SK-N-SH treated with all-trans-retinoic acid at 6 μM for 48 hours (cell line): ENCODE results near the gene VIT.

Source experiments
- ATAC-seq: fragments of 200-7000 bp; cut with Tn5 transposase; 3 replicates; pipeline ENCODE4 v1.9.1; 2020; ENCODE audit warnings: mild to moderate bottlenecking, moderate library complexity
- ARNTL ChIP-seq: fragments of 450-650 bp; formaldehyde crosslinking; IDR thresholded peaks from 2 replicates; pipeline ENCODE4 v1.5.0; 2020; ENCODE audit warnings: low read depth, mild to moderate bottlenecking, moderate library complexity, borderline replicate concordance
- ESRRG ChIP-seq: fragments of 250-450 bp; sonication (Bioruptor Pico); IDR thresholded peaks from 2 replicates; pipeline ENCODE4 v1.6.1; 2021; ENCODE audit warnings: mild to moderate bottlenecking
- GLIS3 ChIP-seq: fragments of 250-450 bp; sonication (Bioruptor Pico); IDR thresholded peaks from 2 replicates; pipeline ENCODE4 v1.5.0; 2020; ENCODE audit warnings: mild to moderate bottlenecking, moderate library complexity
- ISL1 ChIP-seq: fragments of 250-450 bp; sonication (Bioruptor Pico); IDR thresholded peaks from 2 replicates; pipeline ENCODE4 v2.1.2; 2022; ENCODE audit warnings: mild to moderate bottlenecking, moderate library complexity
- OSR1 ChIP-seq: fragments of 250-450 bp; sonication (Bioruptor Pico); IDR thresholded peaks from 2 replicates; pipeline ENCODE4 v1.8.0; 2022; ENCODE audit warnings: moderate library complexity, mild to moderate bottlenecking, inconsistent platforms
- PATZ1 ChIP-seq: fragments of 250-450 bp; sonication (Bioruptor Pico); IDR thresholded peaks from 2 replicates; pipeline ENCODE4 v1.8.0; 2020; ENCODE audit warnings: mild to moderate bottlenecking, moderate library complexity, borderline replicate concordance
- POU6F1 ChIP-seq: fragments of 250-450 bp; sonication (Bioruptor Pico); IDR thresholded peaks from 2 replicates; pipeline ENCODE4 v1.8.0; 2021; ENCODE audit warnings: low read depth, mild to moderate bottlenecking, moderate library complexity, borderline replicate concordance
- PPARA ChIP-seq: fragments of 250-450 bp; sonication (Bioruptor Pico); IDR thresholded peaks from 2 replicates; pipeline ENCODE4 v1.5.0; 2020; ENCODE audit warnings: mild to moderate bottlenecking, borderline replicate concordance
- RARB ChIP-seq: fragments of 250-450 bp; sonication (Bioruptor Pico); IDR thresholded peaks from 2 replicates; pipeline ENCODE4 v1.8.0; 2021; ENCODE audit warnings: mild to moderate bottlenecking, moderate library complexity
- SNAI2 ChIP-seq: fragments of 250-450 bp; sonication (Bioruptor Pico); IDR thresholded peaks from 2 replicates; pipeline ENCODE4 v1.5.0; 2020; ENCODE audit warnings: mild to moderate bottlenecking, moderate library complexity
- TCF4 ChIP-seq: fragments of 250-450 bp; sonication (Bioruptor Pico); IDR thresholded peaks from 2 replicates; pipeline ENCODE4 v1.8.0; 2021; ENCODE audit warnings: mild to moderate bottlenecking, moderate library complexity, borderline replicate concordance
- TOX ChIP-seq: fragments of 250-450 bp; sonication (Bioruptor Pico); IDR thresholded peaks from 2 replicates; pipeline ENCODE4 v1.8.0; 2021; ENCODE audit warnings: mild to moderate bottlenecking, moderate library complexity, borderline replicate concordance
- ZC3H10 ChIP-seq: fragments of 250-450 bp; sonication (Bioruptor Pico); IDR thresholded peaks from 2 replicates; pipeline ENCODE4 v1.5.1; 2021; ENCODE audit warnings: mild to moderate bottlenecking, moderate library complexity
- ZFP3 ChIP-seq: fragments of 250-450 bp; sonication (Bioruptor Pico); IDR thresholded peaks from 2 replicates; pipeline ENCODE4 v1.5.0; 2020; ENCODE audit warnings: mild to moderate bottlenecking, moderate library complexity
- ZFP30 ChIP-seq: fragments of 450-650 bp; formaldehyde crosslinking; IDR thresholded peaks from 2 replicates; pipeline ENCODE4 v1.5.0; 2022; ENCODE audit warnings: mild to moderate bottlenecking, moderate library complexity
- ZNF565 ChIP-seq: fragments of 450-650 bp; formaldehyde crosslinking; conservative IDR thresholded peaks from 2 replicates; pipeline ENCODE4 v1.5.0; 2020; ENCODE audit warnings: low read depth, mild to moderate bottlenecking, moderate library complexity
- ZNF70 ChIP-seq: fragments of 450-650 bp; formaldehyde crosslinking; IDR thresholded peaks from 2 replicates; pipeline ENCODE4 v1.5.0; 2020; ENCODE audit warnings: mild to moderate bottlenecking, moderate library complexity
- TF ChIP-seq, protein P1 (sequence below): fragments of 250-450 bp; sonication (Bioruptor Pico); IDR thresholded peaks from 2 replicates; pipeline ENCODE4 v1.5.1; 2021; ENCODE audit warnings: mild to moderate bottlenecking, moderate library complexity
- TF ChIP-seq, protein P2 (sequence below): fragments of 250-450 bp; sonication (Bioruptor Pico); IDR thresholded peaks from 2 replicates; pipeline ENCODE4 v1.5.0; 2020; ENCODE audit warnings: mild to moderate bottlenecking, moderate library complexity

VIT gene

DNA sequence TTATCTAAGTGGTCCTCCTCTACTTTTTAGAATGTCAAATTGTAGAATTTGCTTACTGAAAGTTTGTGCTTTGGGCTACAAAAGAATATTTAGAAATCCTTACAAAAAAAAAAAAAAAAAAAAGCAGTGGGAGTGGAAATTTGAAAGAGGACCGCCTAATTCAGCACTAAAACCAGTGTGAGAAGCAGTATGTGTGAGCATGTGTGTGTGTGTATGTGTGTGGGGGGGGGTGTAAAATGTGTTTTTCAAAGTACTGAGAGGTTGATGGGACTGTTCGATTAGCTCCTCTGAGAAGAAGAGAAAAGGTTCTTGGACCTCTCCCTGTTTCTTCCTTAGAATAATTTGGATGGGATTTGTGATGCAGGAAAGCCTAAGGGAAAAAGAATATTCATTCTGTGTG is at the start of gene VIT:
VIT (plus strand) TSS at position 175 of the 400 bp plus-strand sequence. CDS start 19,664 bp downstream, outside the sequence.
- TF ChIP-seq TOX, result no peak
- TF ChIP-seq PPARA (CRISPR knock-in tag), result no peak
- TF ChIP-seq ARNTL, result no peak
- no peak for TF ChIP-seq PATZ1 (CRISPR knock-in tag)
- no peak; the same call in 2 of the 3 replicates for ATAC-seq

- no peak for TF ChIP-seq POU6F1 (CRISPR knock-in tag)
- TF ChIP-seq, protein P1, sequence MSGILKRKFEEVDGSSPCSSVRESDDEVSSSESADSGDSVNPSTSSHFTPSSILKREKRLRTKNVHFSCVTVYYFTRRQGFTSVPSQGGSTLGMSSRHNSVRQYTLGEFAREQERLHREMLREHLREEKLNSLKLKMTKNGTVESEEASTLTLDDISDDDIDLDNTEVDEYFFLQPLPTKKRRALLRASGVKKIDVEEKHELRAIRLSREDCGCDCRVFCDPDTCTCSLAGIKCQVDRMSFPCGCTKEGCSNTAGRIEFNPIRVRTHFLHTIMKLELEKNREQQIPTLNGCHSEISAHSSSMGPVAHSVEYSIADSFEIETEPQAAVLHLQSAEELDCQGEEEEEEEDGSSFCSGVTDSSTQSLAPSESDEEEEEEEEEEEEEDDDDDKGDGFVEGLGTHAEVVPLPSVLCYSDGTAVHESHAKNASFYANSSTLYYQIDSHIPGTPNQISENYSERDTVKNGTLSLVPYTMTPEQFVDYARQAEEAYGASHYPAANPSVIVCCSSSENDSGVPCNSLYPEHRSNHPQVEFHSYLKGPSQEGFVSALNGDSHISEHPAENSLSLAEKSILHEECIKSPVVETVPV, result no peak
- no peak for TF ChIP-seq ARNTL
- TF ChIP-seq ZNF565, result no peak
- no peak for TF ChIP-seq TCF4 (CRISPR knock-in tag)
- TF ChIP-seq RARB (CRISPR knock-in tag), result no peak
- no peak for TF ChIP-seq GLIS3 (CRISPR knock-in tag)
- no peak for TF ChIP-seq ZNF70 (CRISPR knock-in tag)
- TF ChIP-seq ZFP3 (CRISPR knock-in tag), result no peak
- TF ChIP-seq ZFP30 (CRISPR knock-in tag), result no peak
- TF ChIP-seq TOX, result no peak
- TF ChIP-seq OSR1 (CRISPR knock-in tag), result no peak
- TF ChIP-seq PATZ1 (CRISPR knock-in tag), result no peak
- no peak for TF ChIP-seq SNAI2 (CRISPR knock-in tag)
- TF ChIP-seq PPARA (CRISPR knock-in tag), result no peak
- TF ChIP-seq ZC3H10 (CRISPR knock-in tag), result no peak
- ATAC-seq, result peak; percentile 95
Measured at GRCh38 chr2:36650031-36650829, 46.3 kb upstream of the VIT start.

- TF ChIP-seq ZNF70 (CRISPR knock-in tag), result no peak
- TF ChIP-seq POU6F1 (CRISPR knock-in tag), result no peak
- TF ChIP-seq ESRRG (CRISPR knock-in tag), result no peak
- TF ChIP-seq ISL1 (CRISPR knock-in tag), result no peak
- TF ChIP-seq, protein P2, sequence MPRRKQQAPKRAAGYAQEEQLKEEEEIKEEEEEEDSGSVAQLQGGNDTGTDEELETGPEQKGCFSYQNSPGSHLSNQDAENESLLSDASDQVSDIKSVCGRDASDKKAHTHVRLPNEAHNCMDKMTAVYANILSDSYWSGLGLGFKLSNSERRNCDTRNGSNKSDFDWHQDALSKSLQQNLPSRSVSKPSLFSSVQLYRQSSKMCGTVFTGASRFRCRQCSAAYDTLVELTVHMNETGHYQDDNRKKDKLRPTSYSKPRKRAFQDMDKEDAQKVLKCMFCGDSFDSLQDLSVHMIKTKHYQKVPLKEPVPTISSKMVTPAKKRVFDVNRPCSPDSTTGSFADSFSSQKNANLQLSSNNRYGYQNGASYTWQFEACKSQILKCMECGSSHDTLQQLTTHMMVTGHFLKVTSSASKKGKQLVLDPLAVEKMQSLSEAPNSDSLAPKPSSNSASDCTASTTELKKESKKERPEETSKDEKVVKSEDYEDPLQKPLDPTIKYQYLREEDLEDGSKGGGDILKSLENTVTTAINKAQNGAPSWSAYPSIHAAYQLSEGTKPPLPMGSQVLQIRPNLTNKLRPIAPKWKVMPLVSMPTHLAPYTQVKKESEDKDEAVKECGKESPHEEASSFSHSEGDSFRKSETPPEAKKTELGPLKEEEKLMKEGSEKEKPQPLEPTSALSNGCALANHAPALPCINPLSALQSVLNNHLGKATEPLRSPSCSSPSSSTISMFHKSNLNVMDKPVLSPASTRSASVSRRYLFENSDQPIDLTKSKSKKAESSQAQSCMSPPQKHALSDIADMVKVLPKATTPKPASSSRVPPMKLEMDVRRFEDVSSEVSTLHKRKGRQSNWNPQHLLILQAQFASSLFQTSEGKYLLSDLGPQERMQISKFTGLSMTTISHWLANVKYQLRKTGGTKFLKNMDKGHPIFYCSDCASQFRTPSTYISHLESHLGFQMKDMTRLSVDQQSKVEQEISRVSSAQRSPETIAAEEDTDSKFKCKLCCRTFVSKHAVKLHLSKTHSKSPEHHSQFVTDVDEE (CRISPR knock-in tag), result no peak
- no peak for TF ChIP-seq TOX
- ATAC-seq, result no peak
Measured at GRCh38 chr2:36653155-36653554, 43.4 kb upstream of the VIT start.
